Adrenal gland (tissue), 5 donors: ENCODE measurements around the gene ANKRD42.
A peak's percentile ranks its signal among the peaks of the same experiment; 100 is the strongest.

Experiments
- POLR2A ChIP-seq, 2 donors: fragments of 450-650 bp; IDR thresholded peaks; one replicate each; pipeline ENCODE4 v1.6.1; 2017; ENCODE audit warnings: antibody characterized with exemption in 2 of 2, mild to moderate bottlenecking in 2 of 2, moderate library complexity in 1 of 2
- TF ChIP-seq, protein P1 (sequence below), 6 experiments: fragments of 450-650 bp in 4 of 6; fragments of 200-600 bp in 2 of 6; sonication (generic) in 1 of 6; IDR thresholded peaks; 1 replicate in 5 of 6; 2 replicates in 1 of 6; pipeline versions ENCODE4 v1.5.1 to v1.8.0; 2016 to 2021; ENCODE audit warnings: antibody characterized with exemption in 6 of 6, mild to moderate bottlenecking in 2 of 6, moderate library complexity in 1 of 6
- donor health status: DM: no; HTN: no; CAD: no.

DNA sequence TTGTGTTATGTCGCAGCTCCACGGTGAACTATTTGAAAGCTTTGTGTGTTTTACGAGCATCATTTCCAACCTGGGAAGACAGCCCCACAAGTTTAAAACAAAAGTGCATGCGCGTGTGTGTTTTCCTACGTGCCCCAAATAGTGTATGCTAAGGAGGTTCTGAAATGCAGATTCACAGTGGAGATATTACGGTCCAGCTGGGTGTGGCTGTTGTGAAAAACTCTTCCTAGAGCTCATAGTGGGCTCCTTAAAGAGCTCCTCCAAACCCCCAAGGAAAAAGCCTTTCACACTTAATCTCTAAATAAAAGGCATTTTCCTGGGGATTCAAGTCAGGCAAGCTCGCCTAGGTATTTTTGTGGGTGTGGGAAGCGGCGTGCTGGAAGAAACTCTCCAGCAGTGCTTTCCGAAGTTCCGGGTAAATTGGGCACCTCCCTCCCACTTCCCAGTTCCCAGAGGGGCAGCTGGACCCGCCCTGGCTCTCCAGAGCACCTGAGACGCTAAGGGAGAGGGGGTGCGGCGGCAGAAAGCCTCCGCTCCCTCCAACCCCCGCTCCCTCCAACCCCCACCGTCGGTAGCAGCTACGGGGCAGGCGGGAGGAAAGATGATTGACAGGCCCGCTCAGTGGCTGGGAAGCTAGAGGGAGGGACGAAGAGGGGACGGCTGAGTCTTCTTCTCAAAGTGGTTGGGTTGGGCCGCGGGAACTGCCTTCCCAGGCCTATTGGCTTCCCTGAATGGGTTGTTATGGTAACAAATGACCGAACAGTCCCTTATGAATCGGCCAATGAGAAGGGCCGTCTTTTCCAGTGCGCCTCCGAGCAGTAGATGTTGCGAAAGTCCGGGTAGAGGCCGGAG, 37.1 kb upstream of the ANKRD42 start:
- TF ChIP-seq, protein P1, sequence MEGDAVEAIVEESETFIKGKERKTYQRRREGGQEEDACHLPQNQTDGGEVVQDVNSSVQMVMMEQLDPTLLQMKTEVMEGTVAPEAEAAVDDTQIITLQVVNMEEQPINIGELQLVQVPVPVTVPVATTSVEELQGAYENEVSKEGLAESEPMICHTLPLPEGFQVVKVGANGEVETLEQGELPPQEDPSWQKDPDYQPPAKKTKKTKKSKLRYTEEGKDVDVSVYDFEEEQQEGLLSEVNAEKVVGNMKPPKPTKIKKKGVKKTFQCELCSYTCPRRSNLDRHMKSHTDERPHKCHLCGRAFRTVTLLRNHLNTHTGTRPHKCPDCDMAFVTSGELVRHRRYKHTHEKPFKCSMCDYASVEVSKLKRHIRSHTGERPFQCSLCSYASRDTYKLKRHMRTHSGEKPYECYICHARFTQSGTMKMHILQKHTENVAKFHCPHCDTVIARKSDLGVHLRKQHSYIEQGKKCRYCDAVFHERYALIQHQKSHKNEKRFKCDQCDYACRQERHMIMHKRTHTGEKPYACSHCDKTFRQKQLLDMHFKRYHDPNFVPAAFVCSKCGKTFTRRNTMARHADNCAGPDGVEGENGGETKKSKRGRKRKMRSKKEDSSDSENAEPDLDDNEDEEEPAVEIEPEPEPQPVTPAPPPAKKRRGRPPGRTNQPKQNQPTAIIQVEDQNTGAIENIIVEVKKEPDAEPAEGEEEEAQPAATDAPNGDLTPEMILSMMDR (IDR thresholded peaks at IDR 0.05): no peak
- TF ChIP-seq POLR2A (IDR thresholded peaks at IDR 0.05): peak in 1 of 2 donors; percentile 79
